Thyroid gland (tissue), 4 donors: Measurements from ENCODE around the gene MRGPRG. TPM values are rescaled to one million over a fixed set of nuclear protein-coding genes. Genes with fewer than 3 reads are reported as not detected.

Experiments used
- DNase-seq, 2 donors: peaks; one replicate each; pipeline ENCODE4 v3.0.0-alpha.2; 2019
- H3K27ac ChIP-seq, 3 donors: fragments of 200-600 bp; sonication (generic); 1 replicate in 2 of 3; 2 replicates in 1 of 3; pipeline ENCODE4 v1.5.1; 2016 to 2019; ENCODE audit warnings: mild to moderate bottlenecking in 1 of 3, moderate library complexity in 1 of 3
- H3K27me3 ChIP-seq: fragments of 200-600 bp; sonication (generic); one replicate; pipeline ENCODE4 v1.5.1; 2019
- H3K36me3 ChIP-seq, 2 donors: fragments of 200-600 bp; sonication (generic); one replicate each; pipeline ENCODE4 v1.5.1; 2016 to 2019
- H3K4me1 ChIP-seq, 2 donors: fragments of 200-600 bp; sonication (generic); one replicate each; pipeline ENCODE4 v1.5.1; 2017 to 2019
- H3K4me3 ChIP-seq, 3 donors: fragments of 200-600 bp; sonication (generic); replicated peaks in 1 of 3; 1 replicate in 2 of 3; 2 replicates in 1 of 3; pipeline ENCODE4 v1.5.1; 2016; ENCODE audit warnings: mild to moderate bottlenecking in 1 of 3
- H3K9me3 ChIP-seq: fragments of 200-600 bp; sonication (generic); one replicate; pipeline ENCODE4 v1.5.1; 2017
- CTCF ChIP-seq, 6 experiments: fragments of 200-600 bp in 3 of 6; fragments of 450-650 bp in 3 of 6; sonication (generic) in 3 of 6; IDR thresholded peaks; one replicate each; pipeline ENCODE4 v1.5.1; 2016 to 2019; ENCODE audit warnings: antibody characterized with exemption in 6 of 6, mild to moderate bottlenecking in 2 of 6, inconsistent platforms in 1 of 6, moderate library complexity in 1 of 6
- POLR2A ChIP-seq, 2 donors: fragments of 450-650 bp; IDR thresholded peaks; one replicate each; pipeline ENCODE4 v1.6.1; 2017; ENCODE audit warnings: antibody characterized with exemption in 2 of 2, mild to moderate bottlenecking in 2 of 2, moderate library complexity in 1 of 2
- WGBS, 2 donors: methylation state at CpG; one replicate each; pipeline ENCODE4 v1.1.5; 2017; 5-methylcytosine and 5-hydroxymethylcytosine counted together
- intact Hi-C: fragments of 100-400 bp; cut with DNase I; formaldehyde crosslinking; loops from one replicate; pipeline ENCODE4 v1.15.1; 2023
- total RNA-seq, 4 donors: library from RNA; depleted of rRNA; stranded (reverse); fragments of >200 nt; gene quantifications; one replicate each; pipeline ENCODE4 v1.2.3, GENCODE V29; 2016

MRGPRG gene
- total RNA-seq, 4 donors from 2014 or later = not detected

GRCh38 chr11:3196161-3197043, 22.2 kb downstream of the MRGPRG start:
- no peak for TF ChIP-seq CTCF (IDR thresholded peaks at IDR 0.05)
- TF ChIP-seq POLR2A (IDR thresholded peaks at IDR 0.05) = no peak
- no peak for DNase-seq
- H3K9me3 ChIP-seq = no peaks in the 10 kb centered on the region
- H3K36me3 ChIP-seq = no peaks in the 10 kb centered on the region
- H3K4me1 ChIP-seq = no peaks in the 10 kb centered on the region
- H3K4me3 ChIP-seq = no peak overlapping the region
- no peaks in the 10 kb centered on the region for H3K27me3 ChIP-seq
- intact Hi-C loops = no loop called here
- 88 to 91% methylated on average over 7 to 18 of the region's 23 CpGs for WGBS, 2 donors
- no peak overlapping the region for H3K27ac ChIP-seq

- WGBS, 2 donors = 65 to 76% methylated on average over 4 to 16 of the region's 22 CpGs
- no peaks in the 10 kb centered on the region for H3K27me3 ChIP-seq
- peak in 1 of 2 donors; percentile 13 for DNase-seq
- intact Hi-C loops = no loop called here
- no peaks in the 10 kb centered on the region for H3K36me3 ChIP-seq
- no peak overlapping the region for H3K27ac ChIP-seq
- peak in 2 of 6 experiments; percentile 7 to 18 for TF ChIP-seq CTCF (IDR thresholded peaks at IDR 0.05)
- no peak for TF ChIP-seq POLR2A (IDR thresholded peaks at IDR 0.05)
- no peak overlapping the region for H3K4me3 ChIP-seq
- no peaks in the 10 kb centered on the region for H3K4me1 ChIP-seq
- H3K9me3 ChIP-seq = no peaks in the 10 kb centered on the region
Observed at GRCh38 chr11:3195251-3196160, 23.1 kb downstream of the MRGPRG start.

GRCh38 chr11:3194016-3194816, 24.4 kb downstream of the MRGPRG start:
- WGBS, 2 donors = 74 to 88% methylated on average over 7 to 12 of the region's 12 CpGs
- no peak for DNase-seq

GRCh38 chr11:3193373-3194015, 25.1 kb downstream of the MRGPRG start:
- 82 to 87% methylated on average over 13 to 18 of the region's 19 CpGs for WGBS, 2 donors
- no peak overlapping the region for H3K4me3 ChIP-seq
- H3K4me1 ChIP-seq = no peaks in the 10 kb centered on the region
- TF ChIP-seq POLR2A (IDR thresholded peaks at IDR 0.05) (no peak), CTCF (IDR thresholded peaks at IDR 0.05) (no peak)
- DNase-seq = no peak
- H3K27me3 ChIP-seq = no peaks in the 10 kb centered on the region
- intact Hi-C loops = no loop called here
- H3K9me3 ChIP-seq = no peaks in the 10 kb centered on the region
- no peaks in the 10 kb centered on the region for H3K36me3 ChIP-seq
- H3K27ac ChIP-seq = no peak overlapping the region

More at GRCh38 chr11:3194016-3194816, 24.4 kb downstream of the MRGPRG start:
- Histone ChIP-seq H3K27me3 (no peaks in the 10 kb centered on the region), H3K36me3 (no peaks in the 10 kb centered on the region), H3K9me3 (no peaks in the 10 kb centered on the region), H3K27ac (no peak overlapping the region), H3K4me1 (no peaks in the 10 kb centered on the region), H3K4me3 (no peak overlapping the region)
- intact Hi-C loops = no loop called here
- TF ChIP-seq CTCF (IDR thresholded peaks at IDR 0.05) = no peak
